H9 (cell line): ENCODE measurements around the gene RABEP1. TPM values are rescaled to one million over a fixed set of nuclear protein-coding genes. Genes with fewer than 3 reads are reported as not detected.

Experiments
- DNase-seq: peaks from one replicate; pipeline ENCODE4 v3.0.0-alpha.2; 2017
- H2AFZ ChIP-seq: one replicate; pipeline ENCODE4 v1.6.1; 2013; ENCODE audit warnings: mild to moderate bottlenecking, low read length, control low read depth, moderate library complexity
- H2AK5ac ChIP-seq: 2 replicates; pipeline ENCODE4 v1.6.1; 2013; ENCODE audit warnings: low read length, control low read depth, mixed read lengths; ENCODE audit not compliant: insufficient read length
- H2BK120ac ChIP-seq: one replicate; pipeline ENCODE4 v1.6.1; 2013; ENCODE audit warnings: low read depth, mild to moderate bottlenecking, low read length, control low read depth, inconsistent platforms; ENCODE audit not compliant: poor library complexity, severe bottlenecking
- H2BK12ac ChIP-seq: 2 replicates; pipeline ENCODE4 v1.6.1; 2013; ENCODE audit warnings: low read length, control low read depth, mixed read lengths, low read depth; ENCODE audit not compliant: insufficient read length
- H2BK15ac ChIP-seq: 2 replicates; pipeline ENCODE4 v1.6.1; 2013; ENCODE audit warnings: low read depth, low read length, control low read depth
- H2BK20ac ChIP-seq: one replicate; pipeline ENCODE4 v1.6.1; 2013; ENCODE audit warnings: low read depth, mild to moderate bottlenecking, low read length, control low read depth, inconsistent platforms; ENCODE audit not compliant: poor library complexity, severe bottlenecking
- H2BK5ac ChIP-seq: 2 replicates; pipeline ENCODE4 v1.6.1; 2013; ENCODE audit warnings: low read length, control low read depth, mixed read lengths; ENCODE audit not compliant: insufficient read length
- H3K14ac ChIP-seq: 2 replicates; pipeline ENCODE4 v1.6.1; 2013; ENCODE audit warnings: low read length, control low read depth; ENCODE audit not compliant: insufficient read depth
- H3K18ac ChIP-seq: 2 replicates; pipeline ENCODE4 v1.6.1; 2013; ENCODE audit warnings: low read depth, mild to moderate bottlenecking, mixed read lengths, low read length, control low read depth; ENCODE audit not compliant: insufficient read length
- H3K23ac ChIP-seq: 2 replicates; pipeline ENCODE4 v1.6.1; 2013; ENCODE audit warnings: low read length, control low read depth, mixed read lengths, low read depth; ENCODE audit not compliant: insufficient read length
- H3K23me2 ChIP-seq: 2 replicates; pipeline ENCODE4 v1.6.1; 2013; ENCODE audit warnings: low read depth, mild to moderate bottlenecking, mixed read lengths, low read length, control low read depth; ENCODE audit not compliant: insufficient read length, poor library complexity, severe bottlenecking
- H3K27ac ChIP-seq: 2 replicates; pipeline ENCODE4 v1.5.1; 2013; ENCODE audit warnings: low read length, control low read depth, mixed read lengths, low read depth; ENCODE audit not compliant: insufficient read length
- H3K27me3 ChIP-seq: 2 replicates; pipeline ENCODE4 v1.6.1; 2013; ENCODE audit warnings: low read length, control low read depth, inconsistent platforms; ENCODE audit not compliant: insufficient read depth
- H3K4ac ChIP-seq: 2 replicates; pipeline ENCODE4 v1.6.1; 2013; ENCODE audit warnings: low read depth, mild to moderate bottlenecking, control low read depth, inconsistent platforms, low read length, moderate library complexity
- H3K4me1 ChIP-seq: 2 replicates; pipeline ENCODE4 v1.6.1; 2013; ENCODE audit warnings: low read length, control low read depth, inconsistent platforms; ENCODE audit not compliant: insufficient read depth
- H3K4me2 ChIP-seq: 2 replicates; pipeline ENCODE4 v1.6.1; 2013; ENCODE audit warnings: low read length, control low read depth, mixed read lengths; ENCODE audit not compliant: insufficient read length, insufficient read depth
- H3K56ac ChIP-seq: 2 replicates; pipeline ENCODE4 v1.6.1; 2013; ENCODE audit warnings: low read depth, mild to moderate bottlenecking, mixed read lengths, low read length, control low read depth; ENCODE audit not compliant: insufficient read length
- H3K79me1 ChIP-seq: 2 replicates; pipeline ENCODE4 v1.6.1; 2013; ENCODE audit warnings: low read depth, mild to moderate bottlenecking, moderate library complexity, low read length, control low read depth, inconsistent platforms; ENCODE audit not compliant: insufficient read depth, poor library complexity, severe bottlenecking
- H3K79me2 ChIP-seq: 2 replicates; pipeline ENCODE4 v1.6.1; 2013; ENCODE audit warnings: low read length, control low read depth, inconsistent platforms; ENCODE audit not compliant: insufficient read depth
- H3K9ac ChIP-seq: 2 replicates; pipeline ENCODE4 v1.6.1; 2013; ENCODE audit warnings: low read length, control low read depth, mixed read lengths; ENCODE audit not compliant: insufficient read length; ENCODE audit errors: extremely low read depth
- H3K9me3 ChIP-seq: one replicate; pipeline ENCODE4 v1.6.1; 2013; ENCODE audit warnings: low read depth, low read length, inconsistent platforms; ENCODE audit not compliant: control insufficient read depth
- H3T11ph ChIP-seq: one replicate; pipeline ENCODE4 v1.6.1; 2013; ENCODE audit warnings: mild to moderate bottlenecking, low read length, control low read depth, inconsistent platforms
- H4K20me1 ChIP-seq: one replicate; pipeline ENCODE4 v1.6.1; 2013; ENCODE audit not compliant: control insufficient read depth, insufficient read length, insufficient read depth
- H4K5ac ChIP-seq: 2 replicates; pipeline ENCODE4 v1.6.1; 2013; ENCODE audit warnings: low read depth, mild to moderate bottlenecking, mixed read lengths, low read length, control low read depth; ENCODE audit not compliant: insufficient read length
- H4K8ac ChIP-seq: replicated peaks from 2 replicates; pipeline ENCODE4 v1.6.1; 2013; ENCODE audit warnings: low read length, control low read depth, mixed read lengths, low read depth; ENCODE audit not compliant: insufficient read length
- H4K91ac ChIP-seq: 2 replicates; pipeline ENCODE4 v1.6.1; 2013; ENCODE audit warnings: low read depth, mild to moderate bottlenecking, moderate library complexity, mixed read lengths, low read length, control low read depth; ENCODE audit not compliant: insufficient read length
- H3K27ac Mint-ChIP-seq, 3 experiments: 2 replicates in 2 of 3; 3 replicates in 1 of 3; pipeline ENCODE4 v1.8.0; 2020 to 2021; ENCODE audit warnings: mixed read lengths in 3 of 3, mild to moderate bottlenecking in 1 of 3, moderate library complexity in 1 of 3
- H3K27me3 Mint-ChIP-seq: 2 replicates; pipeline ENCODE4 v1.8.0; 2021; ENCODE audit warnings: low read depth, mild to moderate bottlenecking, moderate library complexity, mixed read lengths
- H3K36me3 Mint-ChIP-seq, 3 experiments: 2 replicates in 2 of 3; 3 replicates in 1 of 3; pipeline ENCODE4 v1.8.0; 2020 to 2021; ENCODE audit warnings: low read depth in 3 of 3, mixed read lengths in 3 of 3; ENCODE audit not compliant: insufficient read depth in 1 of 3
- H3K4me1 Mint-ChIP-seq, 2 experiments: 2 replicates each; pipeline ENCODE4 v1.8.0; 2020; ENCODE audit warnings: mixed read lengths in 2 of 2
- H3K4me3 Mint-ChIP-seq, 2 experiments: 2 replicates in 1 of 2; 3 replicates in 1 of 2; pipeline ENCODE4 v1.8.0; 2020 to 2021; ENCODE audit warnings: mild to moderate bottlenecking in 2 of 2, mixed read lengths in 2 of 2, moderate library complexity in 1 of 2
- H3K9me3 Mint-ChIP-seq, 2 experiments: 2 replicates in 1 of 2; 3 replicates in 1 of 2; pipeline ENCODE4 v1.8.0; 2020; ENCODE audit warnings: mild to moderate bottlenecking in 2 of 2, mixed read lengths in 2 of 2, moderate library complexity in 1 of 2
- CTCF ChIP-seq: fragments of 200-600 bp; sonication (generic); conservative IDR thresholded peaks from 3 replicates; pipeline ENCODE4 v1.8.0; 2021; ENCODE audit warnings: antibody characterized with exemption, mild to moderate bottlenecking
- WGBS: extraction: QIAGEN DNeasy Blood & Tissue Kit; methylation state at CpG from one replicate; pipeline ENCODE4 v1.1.7; 2013; ENCODE audit warnings: missing lambda C conversion rate, low lambda C conversion rate, mixed read lengths; ENCODE audit not compliant: insufficient read length; ENCODE audit errors: extremely low coverage; 5-methylcytosine and 5-hydroxymethylcytosine counted together
- total RNA-seq: library from RNA; stranded (reverse); gene quantifications from 2 replicates; pipeline ENCODE4 v1.2.1, GENCODE V29; 2021

Gene RABEP1
- total RNA-seq, 1 experiment from 2014 or later: 46.9 TPM

- no peak overlapping the region for H2BK15ac ChIP-seq
- H3K18ac ChIP-seq: no peak overlapping the region
- H4K5ac ChIP-seq: no peak overlapping the region
- H3K9ac ChIP-seq: no peak overlapping the region
- Mint-ChIP-seq H3K4me3 (no peak overlapping the region), H3K9me3 (no peaks in the 10 kb centered on the region), H3K4me1 (no peaks in the 10 kb centered on the region; a peak in 1 of 4 replicates), H3K27me3 (no peaks in the 10 kb centered on the region), H3K36me3 (peaks cover 65 to 95% (median 80%) of the 10 kb centered on the region in 3 experiments; a peak in 6 of 7 replicates), H3K27ac (peak overlapping the region in 1 of 3 experiments; percentile 4; a peak in 1 of 7 replicates)
- H3K27me3 ChIP-seq: no peaks in the 10 kb centered on the region
- H3K9me3 ChIP-seq: no peaks in the 10 kb centered on the region
- no peak overlapping the region for H3T11ph ChIP-seq
- WGBS: no CpG with 5 or more reads among the region's 3 CpGs
- H2BK120ac ChIP-seq: no peak overlapping the region
- H2BK5ac ChIP-seq: no peak overlapping the region
- no peak overlapping the region for H4K91ac ChIP-seq
- H3K27ac ChIP-seq: no peak overlapping the region
- no peak overlapping the region for H3K14ac ChIP-seq
- no peak overlapping the region for H3K56ac ChIP-seq
- no peak overlapping the region for H4K8ac ChIP-seq
- H2AK5ac ChIP-seq: no peak overlapping the region
- no peaks in the 10 kb centered on the region for H3K79me2 ChIP-seq
- no peaks in the 10 kb centered on the region for H3K79me1 ChIP-seq
- H4K20me1 ChIP-seq: no peaks in the 10 kb centered on the region
- H3K23me2 ChIP-seq: no peaks in the 10 kb centered on the region
- TF ChIP-seq CTCF: no peak
- no peak overlapping the region for H2BK20ac ChIP-seq
- H2BK12ac ChIP-seq: no peak overlapping the region
- no peak for DNase-seq
- H3K4ac ChIP-seq: no peak overlapping the region
- no peak overlapping the region for H3K23ac ChIP-seq
- no peaks in the 10 kb centered on the region for H3K4me1 ChIP-seq
- no peak overlapping the region for H2AFZ ChIP-seq
- no peak overlapping the region for H3K4me2 ChIP-seq
Measured at GRCh38 chr17:5429191-5429887, 147.3 kb downstream of the RABEP1 start.
